ENCODE measurements around the gene MYO10. TPM values are rescaled to one million over a fixed set of nuclear protein-coding genes. Genes with fewer than 3 reads are reported as not detected.

The MYO10 gene
- total RNA-seq, 3 donors from 2014 or later (not counting 1 experiment from before 2014, with no cell fraction given): 0.83 to 1.2 TPM; not detected in 1

GRCh38 chr5:16922430-16922829 is 13.7 kb downstream of the MYO10 start:
- TF ChIP-seq, protein P1, sequence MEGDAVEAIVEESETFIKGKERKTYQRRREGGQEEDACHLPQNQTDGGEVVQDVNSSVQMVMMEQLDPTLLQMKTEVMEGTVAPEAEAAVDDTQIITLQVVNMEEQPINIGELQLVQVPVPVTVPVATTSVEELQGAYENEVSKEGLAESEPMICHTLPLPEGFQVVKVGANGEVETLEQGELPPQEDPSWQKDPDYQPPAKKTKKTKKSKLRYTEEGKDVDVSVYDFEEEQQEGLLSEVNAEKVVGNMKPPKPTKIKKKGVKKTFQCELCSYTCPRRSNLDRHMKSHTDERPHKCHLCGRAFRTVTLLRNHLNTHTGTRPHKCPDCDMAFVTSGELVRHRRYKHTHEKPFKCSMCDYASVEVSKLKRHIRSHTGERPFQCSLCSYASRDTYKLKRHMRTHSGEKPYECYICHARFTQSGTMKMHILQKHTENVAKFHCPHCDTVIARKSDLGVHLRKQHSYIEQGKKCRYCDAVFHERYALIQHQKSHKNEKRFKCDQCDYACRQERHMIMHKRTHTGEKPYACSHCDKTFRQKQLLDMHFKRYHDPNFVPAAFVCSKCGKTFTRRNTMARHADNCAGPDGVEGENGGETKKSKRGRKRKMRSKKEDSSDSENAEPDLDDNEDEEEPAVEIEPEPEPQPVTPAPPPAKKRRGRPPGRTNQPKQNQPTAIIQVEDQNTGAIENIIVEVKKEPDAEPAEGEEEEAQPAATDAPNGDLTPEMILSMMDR (IDR thresholded peaks at IDR 0.05): no peak
- Histone ChIP-seq H3K4me3 (ENCODE audit: low read length) (no peak overlapping the region), H3K27ac (ENCODE audit: low read length) (no peak overlapping the region), H3K27me3 (ENCODE audit: control insufficient read depth, insufficient read depth, low read length) (no peaks in the 10 kb centered on the region), H3K36me3 (ENCODE audit: control insufficient read depth, insufficient read depth, low read length) (no peaks in the 10 kb centered on the region), H3K9me3 (ENCODE audit: control insufficient read depth, insufficient read depth, low read length) (no peaks in the 10 kb centered on the region), H3K4me1 (ENCODE audit: control insufficient read depth, insufficient read depth, low read length) (no peaks in the 10 kb centered on the region)
- Mint-ChIP-seq H3K36me3 (no peaks in the 10 kb centered on the region), H3K4me1 (no peaks in the 10 kb centered on the region), H3K27me3 (ENCODE audit: low read depth in 2 of 2) (no peaks in the 10 kb centered on the region), H3K9me3 (peaks cover 2% of the 10 kb centered on the region in 2 donors), H3K27ac (no peak overlapping the region), H3K4me3 (no peak overlapping the region)
- 84% methylated on average over 3 of the region's 3 CpGs for WGBS (ENCODE audit: insufficient coverage)
- ATAC-seq (no peak), DNase-seq (no peak)
- intact Hi-C loops (cut with micrococcal nuclease): no loop called here

- H3K4me3 Mint-ChIP-seq: no peak overlapping the region
- Histone ChIP-seq H3K27me3 (ENCODE audit: control insufficient read depth, insufficient read depth, low read length) (no peaks in the 10 kb centered on the region), H3K4me1 (ENCODE audit: control insufficient read depth, insufficient read depth, low read length) (no peaks in the 10 kb centered on the region), H3K9me3 (ENCODE audit: control insufficient read depth, insufficient read depth, low read length) (no peaks in the 10 kb centered on the region), H3K36me3 (ENCODE audit: control insufficient read depth, insufficient read depth, low read length) (no peaks in the 10 kb centered on the region), H3K4me3 (ENCODE audit: low read length) (no peak overlapping the region), H3K27ac (ENCODE audit: low read length) (no peak overlapping the region)
- 100% methylated on average over 3 of the region's 4 CpGs for WGBS (ENCODE audit: insufficient coverage)
- no peaks in the 10 kb centered on the region for H3K4me1 Mint-ChIP-seq
- H3K9me3 Mint-ChIP-seq: peaks cover 2% of the 10 kb centered on the region in 2 donors
- TF ChIP-seq, protein P1 (IDR thresholded peaks at IDR 0.05): no peak
- H3K36me3 Mint-ChIP-seq: no peaks in the 10 kb centered on the region
- intact Hi-C loops (cut with micrococcal nuclease): no loop called here
- H3K27me3 Mint-ChIP-seq (ENCODE audit: low read depth in 2 of 2): no peaks in the 10 kb centered on the region
- no peak for DNase-seq
- no peak for ATAC-seq
- no peak overlapping the region for H3K27ac Mint-ChIP-seq
Observed at GRCh38 chr5:16921211-16921610, 14.9 kb downstream of the MYO10 start.

- Histone ChIP-seq H3K4me3 (ENCODE audit: low read length) (no peak overlapping the region), H3K9me3 (ENCODE audit: control insufficient read depth, insufficient read depth, low read length) (no peaks in the 10 kb centered on the region), H3K36me3 (ENCODE audit: control insufficient read depth, insufficient read depth, low read length) (no peaks in the 10 kb centered on the region), H3K4me1 (ENCODE audit: control insufficient read depth, insufficient read depth, low read length) (no peaks in the 10 kb centered on the region), H3K27ac (ENCODE audit: low read length) (no peak overlapping the region), H3K27me3 (ENCODE audit: control insufficient read depth, insufficient read depth, low read length) (no peaks in the 10 kb centered on the region)
- Mint-ChIP-seq H3K4me1 (no peaks in the 10 kb centered on the region), H3K36me3 (no peaks in the 10 kb centered on the region), H3K27me3 (ENCODE audit: low read depth in 2 of 2) (no peaks in the 10 kb centered on the region), H3K9me3 (peaks cover 2 to 4% of the 10 kb centered on the region in 2 donors), H3K4me3 (no peak overlapping the region), H3K27ac (no peak overlapping the region)
- 92% methylated on average over 3 of the region's 8 CpGs for WGBS (ENCODE audit: insufficient coverage)
- TF ChIP-seq, protein P1 (IDR thresholded peaks at IDR 0.05): no peak
- intact Hi-C loops (cut with micrococcal nuclease): no loop called here
- DNase-seq (no peak), ATAC-seq (no peak)
Observed at GRCh38 chr5:16920109-16920816, 15.8 kb downstream of the MYO10 start.

Measured in natural killer cell (primary cell).